Right lobe of liver (tissue), 6 donors: ENCODE results near the gene PHYHIPL. TPM values are rescaled to one million over a fixed set of nuclear protein-coding genes. Genes with fewer than 3 reads are reported as not detected.

Experiments
- ATAC-seq, 4 donors: fragments of 200-7000 bp; cut with Tn5 transposase; one replicate each; pipeline ENCODE4 v1.9.1; 2020; ENCODE audit warnings: mild to moderate bottlenecking in 4 of 4, moderate library complexity in 4 of 4
- DNase-seq, 3 donors: peaks; one replicate each; pipeline ENCODE4 v3.0.0-alpha.2; 2020
- H3K27ac ChIP-seq, 3 donors: fragments of 200-600 bp; one replicate each; pipeline ENCODE4 v1.8.0; 2022
- H3K27me3 ChIP-seq, 2 donors: fragments of 200-600 bp; one replicate each; pipeline ENCODE4 v1.8.0; 2022
- H3K36me3 ChIP-seq, 4 donors: fragments of 200-600 bp; sonication (generic) in 1 of 4; one replicate each; pipeline versions ENCODE4 v1.5.1 to v1.8.0; 2017 to 2022; ENCODE audit warnings: control low read depth in 1 of 4
- H3K4me1 ChIP-seq, 4 donors: fragments of 200-600 bp; sonication (generic) in 1 of 4; one replicate each; pipeline versions ENCODE4 v1.5.1 to v1.8.0; 2017 to 2022; ENCODE audit warnings: control low read depth in 1 of 4
- H3K4me3 ChIP-seq, 3 donors: fragments of 200-600 bp; one replicate each; pipeline ENCODE4 v1.8.0; 2022
- H3K9me3 ChIP-seq, 4 donors: fragments of 200-600 bp; sonication (generic) in 1 of 4; one replicate each; pipeline versions ENCODE4 v1.5.1 to v1.8.0; 2017 to 2022; ENCODE audit warnings: control low read depth in 1 of 4
- CTCF ChIP-seq, 4 donors: fragments of 200-600 bp in 3 of 4; fragments of 450-650 bp in 1 of 4; IDR thresholded peaks; one replicate each; pipeline versions ENCODE4 v1.5.1 to v1.8.0; 2016 to 2022; ENCODE audit warnings: antibody characterized with exemption in 4 of 4, mild to moderate bottlenecking in 2 of 4
- POLR2A ChIP-seq: fragments of 450-650 bp; IDR thresholded peaks from one replicate; pipeline ENCODE4 v1.6.1; 2017; ENCODE audit warnings: antibody characterized with exemption, mild to moderate bottlenecking
- WGBS: methylation state at CpG from one replicate; pipeline ENCODE4 v1.1.6; 2018; ENCODE audit warnings: low coverage, low lambda C conversion rate; ENCODE audit not compliant: insufficient coverage; ENCODE audit errors: missing lambda C conversion rate; 5-methylcytosine and 5-hydroxymethylcytosine counted together
- intact Hi-C, 2 donors: fragments of 100-400 bp; cut with DNase I; formaldehyde crosslinking; loops; one replicate each; pipeline versions ENCODE4 v1.11.2 to v1.14.1; 2022
- total RNA-seq, 6 experiments: library from RNA; depleted of rRNA in 2 of 6; stranded (reverse); fragments of >200 nt in 2 of 6; fragmentation: NEBNext Ultra II Directional in 3 of 6; extraction: Animal tissue kit (Norgen Biotek cat#: 25700) in 3 of 6; gene quantifications; one replicate each; pipeline versions ENCODE4 v1.1.0 to v1.2.4, GENCODE V29; 2016 to 2023
- donor health status: DM: no; HTN: yes; CAD: no.
- donor health status: DM: no; HTN: no; CAD: no.
- donor health status: DM: no; HTN: no; CAD: no.
- donor health status: DM: no; HTN: yes; CAD: no.
- donor health status: DM: no; HTN: yes; CAD: no.

PHYHIPL gene
- total RNA-seq, 6 experiments from 2014 or later, result 0.49 to 1.00 (median 0.75) TPM

DNA sequence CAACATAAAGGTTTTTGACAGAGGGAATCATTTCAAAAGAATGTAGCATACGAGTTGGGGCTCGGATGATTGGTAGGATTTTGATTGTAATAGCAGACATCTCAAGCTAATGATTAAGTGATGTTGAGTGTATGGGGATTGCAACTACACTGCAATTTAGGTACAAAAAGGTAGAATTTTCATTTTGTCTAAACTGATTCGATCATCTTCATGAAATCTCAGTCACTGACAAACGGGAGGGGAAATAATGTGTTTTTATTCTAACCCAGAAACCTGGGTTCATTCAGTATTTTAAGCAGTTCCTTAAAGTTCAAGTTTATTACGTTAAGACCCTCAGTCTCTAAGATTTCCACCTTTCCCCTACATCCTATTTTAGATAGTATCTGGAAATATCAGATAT lies 3.9 kb upstream of the PHYHIPL start:
- Histone ChIP-seq H3K36me3 (no peaks in the 10 kb centered on the region), H3K4me3 (no peak overlapping the region), H3K4me1 (no peaks in the 10 kb centered on the region), H3K27me3 (no peaks in the 10 kb centered on the region), H3K9me3 (peaks cover 0 to 6% (median 0%) of the 10 kb centered on the region in 4 donors), H3K27ac (no peak overlapping the region)
- no peak for TF ChIP-seq POLR2A
- no peak for TF ChIP-seq CTCF (IDR thresholded peaks at IDR 0.05)
- 82% methylated on average over 5 of the region's 5 CpGs for WGBS
- ATAC-seq, result no peak
- no peak for DNase-seq
- intact Hi-C loops, result no loop called here

GRCh38 chr10:59173414-59173813 lies 3.0 kb upstream of the PHYHIPL start:
- Histone ChIP-seq H3K27me3 (no peaks in the 10 kb centered on the region), H3K27ac (no peak overlapping the region), H3K36me3 (no peaks in the 10 kb centered on the region), H3K9me3 (peaks cover 0 to 6% (median 0%) of the 10 kb centered on the region in 4 donors), H3K4me3 (no peak overlapping the region), H3K4me1 (no peaks in the 10 kb centered on the region)
- no peak for ATAC-seq
- no peak for DNase-seq
- intact Hi-C loops, result no loop called here
- no peak for TF ChIP-seq CTCF (IDR thresholded peaks at IDR 0.05)
- TF ChIP-seq POLR2A, result no peak

DNA sequence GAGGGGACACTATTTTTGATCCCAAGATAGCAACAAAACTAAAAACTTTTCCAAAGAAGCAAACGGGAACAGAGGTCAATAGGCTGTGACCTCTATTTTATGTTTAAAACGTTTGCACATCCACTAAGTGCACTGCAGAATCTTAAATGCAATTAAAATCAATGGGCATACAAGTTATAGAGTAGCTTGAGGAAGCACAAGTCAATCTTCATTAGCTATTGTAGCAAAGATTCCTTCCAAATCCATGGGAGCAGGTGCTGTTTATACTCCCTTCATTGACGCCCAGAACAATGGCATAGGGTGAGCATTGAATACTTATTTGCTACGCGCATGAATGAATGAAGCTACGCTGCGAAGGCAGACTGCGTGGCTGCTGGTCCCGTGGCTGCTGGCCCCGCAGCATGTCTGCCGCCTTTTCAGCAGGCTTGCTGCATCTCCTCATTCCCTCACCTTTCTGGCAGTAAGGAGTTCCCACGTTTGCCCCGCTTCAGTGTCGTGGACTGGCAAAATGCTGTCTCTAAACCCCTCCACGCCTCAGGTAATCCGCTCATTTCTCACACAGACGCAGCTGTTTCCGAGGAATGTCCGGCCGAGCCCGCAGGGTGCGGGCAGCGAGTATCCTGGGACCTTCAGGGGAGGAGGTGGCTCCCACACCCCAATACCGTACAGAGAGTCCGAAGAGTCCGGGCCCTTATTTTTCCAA lies 754 bp upstream of the PHYHIPL start:
- H3K27ac ChIP-seq, result peak overlapping the region in 2 of 3 donors; percentile 18 to 19
- intact Hi-C loops, result no loop called here

GRCh38 chr10:59177031-59177797 lies 771 bp downstream of the PHYHIPL start:
- Histone ChIP-seq H3K27ac (peak overlapping the region in 1 of 3 donors; percentile 45), H3K4me3 (peak overlapping the region; percentile 49 to 62 (median 56)), H3K27me3 (no peaks in the 10 kb centered on the region), H3K36me3 (no peaks in the 10 kb centered on the region), H3K9me3 (no peaks in the 10 kb centered on the region), H3K4me1 (no peaks in the 10 kb centered on the region)
- WGBS, result 16% methylated on average over 9 of the region's 41 CpGs
- ATAC-seq (peak; percentile 57 to 72 (median 65)), DNase-seq (peak in 2 of 3 donors; percentile 29 to 49)
- no peak for TF ChIP-seq CTCF (IDR thresholded peaks at IDR 0.05)
- TF ChIP-seq POLR2A, result no peak
- intact Hi-C loops, result no loop called here

More for the DNA sequence above, 754 bp upstream of the PHYHIPL start:
- ATAC-seq (peak; percentile 20 to 59 (median 38)), DNase-seq (peak in 1 of 3 donors; percentile 29)
- Histone ChIP-seq H3K9me3 (no peaks in the 10 kb centered on the region), H3K4me3 (peak overlapping the region; percentile 49 to 62 (median 56)), H3K27me3 (no peaks in the 10 kb centered on the region), H3K4me1 (no peaks in the 10 kb centered on the region), H3K36me3 (no peaks in the 10 kb centered on the region)
- WGBS, result 9% methylated on average over 14 of the region's 26 CpGs
- no peak for TF ChIP-seq POLR2A
- no peak for TF ChIP-seq CTCF (IDR thresholded peaks at IDR 0.05)
